Naive thymus-derived CD4-positive, alpha-beta T cell (primary cell): ENCODE measurements around the gene OR2T29. TPM values are rescaled to one million over a fixed set of nuclear protein-coding genes. Genes with fewer than 3 reads are reported as not detected.

Experiments
- ATAC-seq: fragments of 150-1000 bp; cut with Tn5 transposase; 2 replicates; pipeline ENCODE4 v1.10.0; 2021; ENCODE audit warnings: mild to moderate bottlenecking, moderate library complexity
- CTCF ChIA-PET: fragments of 350-600 bp; sonication (Branson Sonifier 250); formaldehyde crosslinking; loops from one replicate; lab custom pipeline; 2021; ENCODE audit warnings: antibody characterized with exemption; lab: Charles Lee
- POLR2A ChIA-PET: fragments of 350-600 bp; sonication (Branson Sonifier 250); formaldehyde crosslinking; loops from one replicate; lab custom pipeline; 2021; ENCODE audit warnings: antibody characterized with exemption, inconsistent platforms; lab: Charles Lee
- DNase-seq, 9 donors: peaks; one replicate each; pipeline versions ENCODE4 v3.0.0 to v3.0.0-alpha.2; 2020 to 2022; ENCODE audit warnings: mixed read lengths in 1 of 9
- H3K27ac ChIP-seq: one replicate; pipeline ENCODE4 v1.7.0; 2013; ENCODE audit warnings: mild to moderate bottlenecking, low read depth, low read length, moderate library complexity
- H3K27me3 ChIP-seq, 2 donors: one replicate each; pipeline ENCODE4 v1.7.0; 2013; ENCODE audit warnings: low read length in 2 of 2, mild to moderate bottlenecking in 2 of 2, moderate library complexity in 2 of 2; ENCODE audit not compliant: control insufficient read depth in 2 of 2, insufficient read depth in 2 of 2
- H3K36me3 ChIP-seq, 3 experiments: 1 replicate in 2 of 3; 2 replicates in 1 of 3; pipeline ENCODE4 v1.7.0; 2013; ENCODE audit warnings: low read length in 3 of 3, mild to moderate bottlenecking in 3 of 3, moderate library complexity in 1 of 3; ENCODE audit not compliant: insufficient read depth in 3 of 3, control insufficient read depth in 2 of 3
- H3K4me1 ChIP-seq, 2 donors: one replicate each; pipeline ENCODE4 v1.7.0; 2013; ENCODE audit warnings: low read length in 2 of 2, mild to moderate bottlenecking in 2 of 2, moderate library complexity in 1 of 2; ENCODE audit not compliant: control insufficient read depth in 2 of 2, insufficient read depth in 2 of 2
- H3K4me3 ChIP-seq: 2 replicates; pipeline ENCODE4 v1.7.0; 2013; ENCODE audit warnings: mild to moderate bottlenecking, low read length
- H3K9me3 ChIP-seq, 3 experiments: 1 replicate in 2 of 3; 2 replicates in 1 of 3; pipeline ENCODE4 v1.7.0; 2013; ENCODE audit warnings: low read length in 3 of 3; ENCODE audit not compliant: control insufficient read depth in 2 of 3
- H3K27ac Mint-ChIP-seq, 9 donors: one replicate each; pipeline ENCODE4 v1.8.0; 2020 to 2022; ENCODE audit warnings: mixed read lengths in 9 of 9, mild to moderate bottlenecking in 8 of 9, moderate library complexity in 5 of 9, inconsistent platforms in 2 of 9
- H3K27me3 Mint-ChIP-seq, 5 donors: one replicate each; pipeline ENCODE4 v1.8.0; 2021 to 2022; ENCODE audit warnings: mixed read lengths in 5 of 5, mild to moderate bottlenecking in 1 of 5
- H3K36me3 Mint-ChIP-seq, 5 donors: one replicate each; pipeline ENCODE4 v1.8.0; 2020 to 2022; ENCODE audit warnings: mixed read lengths in 5 of 5, mild to moderate bottlenecking in 3 of 5, inconsistent platforms in 1 of 5
- H3K4me1 Mint-ChIP-seq, 7 donors: one replicate each; pipeline ENCODE4 v1.8.0; 2020 to 2022; ENCODE audit warnings: mixed read lengths in 7 of 7, mild to moderate bottlenecking in 3 of 7, inconsistent platforms in 1 of 7
- H3K4me3 Mint-ChIP-seq, 10 donors: one replicate each; pipeline ENCODE4 v1.8.0; 2020 to 2022; ENCODE audit warnings: mild to moderate bottlenecking in 10 of 10, mixed read lengths in 10 of 10, moderate library complexity in 6 of 10, inconsistent platforms in 2 of 10
- H3K9me3 Mint-ChIP-seq, 11 donors: one replicate each; pipeline ENCODE4 v1.8.0; 2020 to 2022; ENCODE audit warnings: mixed read lengths in 11 of 11, mild to moderate bottlenecking in 4 of 11, inconsistent platforms in 1 of 11, moderate library complexity in 1 of 11
- intact Hi-C, 2 donors: fragments of 100-400 bp; cut with micrococcal nuclease; formaldehyde crosslinking; loops; one replicate each; pipeline ENCODE4 v1.15.1; 2023
- polyA plus RNA-seq, 2 donors: library from polyadenylated mRNA; unstranded; fragments of 300-500 nt; fragmentation: Illumina TruSeq; gene quantifications; one replicate each; pipeline ENCODE4 v1.2.3, GENCODE V29; 2021
- total RNA-seq, 6 experiments: library from RNA in 5 of 6; stranded (reverse) in 5 of 6; gene quantifications; 1 replicate in 5 of 6; 2 replicates in 1 of 6; pipeline ENCODE4 v1.2.3 and lab custom pipeline; 2021 to 2026

OR2T29 gene
- total and polyA plus RNA-seq, 7 experiments from 2014 or later, result not detected

- intact Hi-C loops, result loop anchor here in 1 of 2 donors (10.0 kb wide), 1 partner anchor 68 kb away; no protein-coding TSS in a partner anchor
- Histone ChIP-seq H3K4me1 (no peaks in the 10 kb centered on the region), H3K27me3 (no peaks in the 10 kb centered on the region), H3K27ac (no peak overlapping the region), H3K36me3 (no peaks in the 10 kb centered on the region), H3K9me3 (no peaks in the 10 kb centered on the region), H3K4me3 (no peak overlapping the region)
- H3K4me1 Mint-ChIP-seq, result peaks cover 0 to 9% (median 7%) of the 10 kb centered on the region in 7 donors
- CTCF ChIA-PET, result no interaction called here
- peaks cover 0 to 4% (median 0%) of the 10 kb centered on the region in 5 donors for H3K36me3 Mint-ChIP-seq
- POLR2A ChIA-PET, result no interaction called here
- H3K9me3 Mint-ChIP-seq, result peaks cover 0 to 6% (median 0%) of the 10 kb centered on the region in 11 donors
- no peaks in the 10 kb centered on the region for H3K27me3 Mint-ChIP-seq
- no peak overlapping the region for H3K4me3 Mint-ChIP-seq
- ATAC-seq, result no peak
- no peak overlapping the region for H3K27ac Mint-ChIP-seq
- DNase-seq, result no peak
Observed at GRCh38 chr1:248593226-248593625, 30.7 kb upstream of the OR2T29 start.

DNA sequence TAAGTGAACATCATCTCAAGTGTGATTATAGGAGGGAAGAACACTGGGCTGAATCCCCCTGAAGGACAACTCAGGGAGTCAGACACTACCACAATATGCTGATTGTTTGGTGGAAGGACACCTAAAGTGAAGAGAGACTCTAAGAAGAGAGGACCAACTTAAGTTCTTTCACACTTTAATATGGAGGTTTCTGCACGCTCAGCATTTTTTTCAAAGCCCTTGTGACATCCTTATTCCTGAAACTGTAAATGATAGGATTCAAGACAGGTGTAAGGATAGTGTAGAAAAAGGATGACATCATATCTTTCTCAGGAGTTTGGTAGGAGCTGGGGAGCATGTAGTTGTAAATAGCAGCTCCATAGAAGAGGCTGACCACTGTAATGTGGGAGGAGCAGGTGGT is 30.1 kb upstream of the OR2T29 start:
- Mint-ChIP-seq H3K27ac (no peak overlapping the region), H3K27me3 (no peaks in the 10 kb centered on the region), H3K9me3 (peaks cover 0 to 6% (median 0%) of the 10 kb centered on the region in 11 donors), H3K4me3 (no peak overlapping the region), H3K36me3 (peaks cover 0 to 4% (median 0%) of the 10 kb centered on the region in 5 donors), H3K4me1 (peaks cover 0 to 9% (median 7%) of the 10 kb centered on the region in 7 donors)
- intact Hi-C loops, result loop anchor here in 1 of 2 donors (10.0 kb wide), 1 partner anchor 68 kb away; no protein-coding TSS in a partner anchor
- Histone ChIP-seq H3K27ac (no peak overlapping the region), H3K4me1 (no peaks in the 10 kb centered on the region), H3K36me3 (no peaks in the 10 kb centered on the region), H3K9me3 (no peaks in the 10 kb centered on the region), H3K27me3 (no peaks in the 10 kb centered on the region), H3K4me3 (no peak overlapping the region)
- ATAC-seq (no peak), DNase-seq (no peak)
- POLR2A ChIA-PET, result no interaction called here
- CTCF ChIA-PET, result no interaction called here

- Histone ChIP-seq H3K27ac (no peak overlapping the region), H3K9me3 (no peaks in the 10 kb centered on the region), H3K36me3 (no peaks in the 10 kb centered on the region), H3K4me1 (no peaks in the 10 kb centered on the region), H3K4me3 (no peak overlapping the region), H3K27me3 (no peaks in the 10 kb centered on the region)
- no peak overlapping the region for H3K27ac Mint-ChIP-seq
- no peak for DNase-seq
- no peak overlapping the region for H3K4me3 Mint-ChIP-seq
- intact Hi-C loops, result loop anchor here in 1 of 2 donors (10.0 kb wide), 1 partner anchor 65 kb away; no protein-coding TSS in a partner anchor
- peaks cover 0 to 4% (median 0%) of the 10 kb centered on the region in 5 donors for H3K36me3 Mint-ChIP-seq
- no peak for ATAC-seq
- H3K4me1 Mint-ChIP-seq, result peaks cover 0 to 8% (median 0%) of the 10 kb centered on the region in 7 donors
- CTCF ChIA-PET, result no interaction called here
- POLR2A ChIA-PET, result no interaction called here
- peaks cover 0 to 6% (median 0%) of the 10 kb centered on the region in 11 donors for H3K9me3 Mint-ChIP-seq
- H3K27me3 Mint-ChIP-seq, result no peaks in the 10 kb centered on the region
Observed at GRCh38 chr1:248590055-248590454, 27.5 kb upstream of the OR2T29 start.

GRCh38 chr1:248589334-248589733 is 26.8 kb upstream of the OR2T29 start:
- Mint-ChIP-seq H3K27ac (no peak overlapping the region), H3K9me3 (peaks cover 0 to 6% (median 0%) of the 10 kb centered on the region in 11 donors), H3K4me1 (peaks cover 0 to 16% (median 0%) of the 10 kb centered on the region in 7 donors), H3K4me3 (no peak overlapping the region), H3K36me3 (peaks cover 0 to 4% (median 0%) of the 10 kb centered on the region in 5 donors), H3K27me3 (no peaks in the 10 kb centered on the region)
- Histone ChIP-seq H3K4me3 (no peak overlapping the region), H3K27me3 (no peaks in the 10 kb centered on the region), H3K36me3 (no peaks in the 10 kb centered on the region), H3K4me1 (no peaks in the 10 kb centered on the region), H3K27ac (no peak overlapping the region), H3K9me3 (no peaks in the 10 kb centered on the region)
- ChIA-PET POLR2A (interaction anchor here (0.7 kb wide), 1 partner anchor 24 kb away, joined by 3 read pairs; no protein-coding TSS in a partner anchor), CTCF (no interaction called here)
- no peak for ATAC-seq
- DNase-seq, result no peak
- intact Hi-C loops, result loop anchor here in 1 of 2 donors (10.0 kb wide), 1 partner anchor 185 kb away; the partner anchor contains the start of gene OR2T1

- Histone ChIP-seq H3K27me3 (no peaks in the 10 kb centered on the region), H3K36me3 (no peaks in the 10 kb centered on the region), H3K9me3 (no peaks in the 10 kb centered on the region), H3K27ac (no peak overlapping the region), H3K4me1 (no peaks in the 10 kb centered on the region), H3K4me3 (no peak overlapping the region)
- intact Hi-C loops, result loop anchor here in 1 of 2 donors (10.0 kb wide), 1 partner anchor 180 kb away; the partner anchor contains the start of gene OR2T1
- ChIA-PET POLR2A (no interaction called here), CTCF (no interaction called here)
- no peak for DNase-seq
- H3K27me3 Mint-ChIP-seq, result peaks cover 0 to 2% (median 0%) of the 10 kb centered on the region in 5 donors
- peaks cover 0 to 4% (median 0%) of the 10 kb centered on the region in 5 donors for H3K36me3 Mint-ChIP-seq
- H3K4me3 Mint-ChIP-seq, result peak overlapping the region in 1 of 10 donors; percentile 7
- no peak overlapping the region for H3K27ac Mint-ChIP-seq
- H3K9me3 Mint-ChIP-seq, result peaks cover 0 to 6% (median 0%) of the 10 kb centered on the region in 11 donors
- ATAC-seq, result no peak
- peaks cover 0 to 19% (median 0%) of the 10 kb centered on the region in 7 donors for H3K4me1 Mint-ChIP-seq
Observed at GRCh38 chr1:248585266-248585665, 22.7 kb upstream of the OR2T29 start.

- Histone ChIP-seq H3K36me3 (no peaks in the 10 kb centered on the region), H3K4me1 (no peaks in the 10 kb centered on the region), H3K27me3 (no peaks in the 10 kb centered on the region), H3K9me3 (no peaks in the 10 kb centered on the region), H3K4me3 (no peak overlapping the region), H3K27ac (no peak overlapping the region)
- Mint-ChIP-seq H3K27ac (no peak overlapping the region), H3K4me3 (no peak overlapping the region), H3K27me3 (peaks cover 0 to 2% (median 0%) of the 10 kb centered on the region in 5 donors), H3K4me1 (peaks cover 0 to 5% (median 0%) of the 10 kb centered on the region in 7 donors), H3K9me3 (peaks cover 0 to 9% (median 3%) of the 10 kb centered on the region in 11 donors), H3K36me3 (no peaks in the 10 kb centered on the region)
- ChIA-PET POLR2A (no interaction called here), CTCF (no interaction called here)
- intact Hi-C loops, result no loop called here
- ATAC-seq (no peak), DNase-seq (no peak)
Observed at GRCh38 chr1:248576260-248576980, 13.8 kb upstream of the OR2T29 start.
